ENCODE data around the gene UNC45B.
"Not testable (repeated sequence)": the region's sequence is repeated elsewhere in the genome, so short reads cannot be mapped to it uniquely, and the experiment has no call there.

Gene UNC45B

GRCh38 chr17:35213412-35213940 lies 65.9 kb downstream of the UNC45B start:
- Histone ChIP-seq H3K4me3 (ENCODE audit: insufficient read depth, low read depth, low read length) (no peak overlapping the region), H3K9me3 (ENCODE audit: control insufficient read depth, low read length) (no peaks in the 10 kb centered on the region), H3K27ac (ENCODE audit: insufficient read depth, low read depth, low read length, poor library complexity, severe bottlenecking) (no peak overlapping the region), H3K36me3 (ENCODE audit: control insufficient read depth, insufficient read depth, low read length) (no peaks in the 10 kb centered on the region), H3K4me1 (ENCODE audit: control insufficient read depth, insufficient read depth, low read length) (no peaks in the 10 kb centered on the region), H3K27me3 (ENCODE audit: control insufficient read depth, insufficient read depth, low read length, poor library complexity, severe bottlenecking) (peaks cover 3% of the 10 kb centered on the region)
- 87 to 92% methylated on average over 5 of the region's 5 CpGs for WGBS, 2 experiments

GRCh38 chr17:35214192-35214591 lies 66.6 kb downstream of the UNC45B start:
- H3K4me3 ChIP-seq (ENCODE audit: insufficient read depth, low read depth, low read length), result no peak overlapping the region
- no peaks in the 10 kb centered on the region for H3K4me1 ChIP-seq (ENCODE audit: control insufficient read depth, insufficient read depth, low read length)
- WGBS, 2 experiments, result 89 to 95% methylated on average over 3 of the region's 3 CpGs
- no peaks in the 10 kb centered on the region for H3K9me3 ChIP-seq (ENCODE audit: control insufficient read depth, low read length)
- H3K36me3 ChIP-seq (ENCODE audit: control insufficient read depth, insufficient read depth, low read length), result no peaks in the 10 kb centered on the region
- H3K27me3 ChIP-seq (ENCODE audit: control insufficient read depth, insufficient read depth, low read length, poor library complexity, severe bottlenecking), result peaks cover 3% of the 10 kb centered on the region
- no peak overlapping the region for H3K27ac ChIP-seq (ENCODE audit: insufficient read depth, low read depth, low read length, poor library complexity, severe bottlenecking)

- Histone ChIP-seq H3K4me1 (ENCODE audit: control insufficient read depth, insufficient read depth, low read length) (no peaks in the 10 kb centered on the region), H3K4me3 (ENCODE audit: insufficient read depth, low read depth, low read length) (no peak overlapping the region), H3K27me3 (ENCODE audit: control insufficient read depth, insufficient read depth, low read length, poor library complexity, severe bottlenecking) (peaks cover 3% of the 10 kb centered on the region), H3K36me3 (ENCODE audit: control insufficient read depth, insufficient read depth, low read length) (no peaks in the 10 kb centered on the region), H3K27ac (ENCODE audit: insufficient read depth, low read depth, low read length, poor library complexity, severe bottlenecking) (no peak overlapping the region), H3K9me3 (ENCODE audit: control insufficient read depth, low read length) (no peaks in the 10 kb centered on the region)
- WGBS, 2 experiments, result 87 to 90% methylated on average over 5 of the region's 5 CpGs
Observed at GRCh38 chr17:35214631-35215273, 67.1 kb downstream of the UNC45B start.

- Histone ChIP-seq H3K27ac (ENCODE audit: insufficient read depth, low read depth, low read length, poor library complexity, severe bottlenecking) (no peak overlapping the region), H3K4me1 (ENCODE audit: control insufficient read depth, insufficient read depth, low read length) (no peaks in the 10 kb centered on the region), H3K27me3 (ENCODE audit: control insufficient read depth, insufficient read depth, low read length, poor library complexity, severe bottlenecking) (no peaks in the 10 kb centered on the region), H3K4me3 (ENCODE audit: insufficient read depth, low read depth, low read length) (no peak overlapping the region), H3K9me3 (ENCODE audit: control insufficient read depth, low read length) (no peaks in the 10 kb centered on the region), H3K36me3 (ENCODE audit: control insufficient read depth, insufficient read depth, low read length) (no peaks in the 10 kb centered on the region)
- WGBS, 2 experiments, result 82 to 85% methylated on average over 5 of the region's 5 CpGs
Observed at GRCh38 chr17:35217107-35217506, 69.5 kb downstream of the UNC45B start.

- no peak overlapping the region for H3K4me3 ChIP-seq (ENCODE audit: insufficient read depth, low read depth, low read length)
- H3K4me1 ChIP-seq (ENCODE audit: control insufficient read depth, insufficient read depth, low read length), result no peaks in the 10 kb centered on the region
- H3K27me3 ChIP-seq (ENCODE audit: control insufficient read depth, insufficient read depth, low read length, poor library complexity, severe bottlenecking), result no peaks in the 10 kb centered on the region
- no peaks in the 10 kb centered on the region for H3K9me3 ChIP-seq (ENCODE audit: control insufficient read depth, low read length)
- no peak overlapping the region for H3K27ac ChIP-seq (ENCODE audit: insufficient read depth, low read depth, low read length, poor library complexity, severe bottlenecking)
- H3K36me3 ChIP-seq (ENCODE audit: control insufficient read depth, insufficient read depth, low read length), result no peaks in the 10 kb centered on the region
- 87 to 100% methylated on average over 1 to 2 of the region's 2 CpGs for WGBS, 2 experiments
Observed at GRCh38 chr17:35218915-35219314, 71.3 kb downstream of the UNC45B start.

- WGBS, 2 experiments, result 94 to 98% methylated on average over 2 of the region's 2 CpGs
- no peaks in the 10 kb centered on the region for H3K36me3 ChIP-seq (ENCODE audit: control insufficient read depth, insufficient read depth, low read length)
Observed at GRCh38 chr17:35222452-35222851, 74.8 kb downstream of the UNC45B start.

GRCh38 chr17:35224436-35224835 lies 76.8 kb downstream of the UNC45B start:
- Histone ChIP-seq H3K4me1 (ENCODE audit: control insufficient read depth, insufficient read depth, low read length) (no peaks in the 10 kb centered on the region), H3K36me3 (ENCODE audit: control insufficient read depth, insufficient read depth, low read length) (no peaks in the 10 kb centered on the region), H3K9me3 (ENCODE audit: control insufficient read depth, low read length) (no peaks in the 10 kb centered on the region), H3K27ac (ENCODE audit: insufficient read depth, low read depth, low read length, poor library complexity, severe bottlenecking) (no peak overlapping the region), H3K4me3 (ENCODE audit: insufficient read depth, low read depth, low read length) (no peak overlapping the region), H3K27me3 (ENCODE audit: control insufficient read depth, insufficient read depth, low read length, poor library complexity, severe bottlenecking) (no peaks in the 10 kb centered on the region)
- WGBS, 2 experiments, result 88 to 92% methylated on average over 1 of the region's 1 CpG

More at GRCh38 chr17:35222452-35222851, 74.8 kb downstream of the UNC45B start:
- Histone ChIP-seq H3K9me3 (ENCODE audit: control insufficient read depth, low read length) (no peaks in the 10 kb centered on the region), H3K27me3 (ENCODE audit: control insufficient read depth, insufficient read depth, low read length, poor library complexity, severe bottlenecking) (no peaks in the 10 kb centered on the region), H3K4me1 (ENCODE audit: control insufficient read depth, insufficient read depth, low read length) (no peaks in the 10 kb centered on the region), H3K27ac (ENCODE audit: insufficient read depth, low read depth, low read length, poor library complexity, severe bottlenecking) (no peak overlapping the region), H3K4me3 (ENCODE audit: insufficient read depth, low read depth, low read length) (no peak overlapping the region)

- no peaks in the 10 kb centered on the region for H3K36me3 ChIP-seq (ENCODE audit: control insufficient read depth, insufficient read depth, low read length)
- no peaks in the 10 kb centered on the region for H3K4me1 ChIP-seq (ENCODE audit: control insufficient read depth, insufficient read depth, low read length)
- no peak overlapping the region for H3K27ac ChIP-seq (ENCODE audit: insufficient read depth, low read depth, low read length, poor library complexity, severe bottlenecking)
- H3K4me3 ChIP-seq (ENCODE audit: insufficient read depth, low read depth, low read length), result no peak overlapping the region
- H3K27me3 ChIP-seq (ENCODE audit: control insufficient read depth, insufficient read depth, low read length, poor library complexity, severe bottlenecking), result no peaks in the 10 kb centered on the region
- WGBS, 2 experiments, result 98 to 99% methylated on average over 2 of the region's 2 CpGs
- no peaks in the 10 kb centered on the region for H3K9me3 ChIP-seq (ENCODE audit: control insufficient read depth, low read length)
Observed at GRCh38 chr17:35227546-35227945, 79.9 kb downstream of the UNC45B start.

GRCh38 chr17:35229638-35230037 lies 82.0 kb downstream of the UNC45B start:
- Histone ChIP-seq H3K36me3 (ENCODE audit: control insufficient read depth, insufficient read depth, low read length) (no peaks in the 10 kb centered on the region), H3K27ac (ENCODE audit: insufficient read depth, low read depth, low read length, poor library complexity, severe bottlenecking) (no peak overlapping the region), H3K4me3 (ENCODE audit: insufficient read depth, low read depth, low read length) (no peak overlapping the region), H3K4me1 (ENCODE audit: control insufficient read depth, insufficient read depth, low read length) (no peaks in the 10 kb centered on the region), H3K9me3 (ENCODE audit: control insufficient read depth, low read length) (no peaks in the 10 kb centered on the region), H3K27me3 (ENCODE audit: control insufficient read depth, insufficient read depth, low read length, poor library complexity, severe bottlenecking) (no peaks in the 10 kb centered on the region)
- 81% methylated on average over 1 of the region's 1 CpG; no CpG with 5 or more reads in 1 of the 2 experiments for WGBS, 2 experiments

GRCh38 chr17:35234315-35234714 lies 86.7 kb downstream of the UNC45B start:
- not testable (repeated sequence) for H3K4me3 ChIP-seq (ENCODE audit: insufficient read depth, low read depth, low read length); H3K36me3 ChIP-seq (ENCODE audit: control insufficient read depth, insufficient read depth, low read length); H3K4me1 ChIP-seq (ENCODE audit: control insufficient read depth, insufficient read depth, low read length); H3K27me3 ChIP-seq (ENCODE audit: control insufficient read depth, insufficient read depth, low read length, poor library complexity, severe bottlenecking); H3K27ac ChIP-seq (ENCODE audit: insufficient read depth, low read depth, low read length, poor library complexity, severe bottlenecking); H3K9me3 ChIP-seq (ENCODE audit: control insufficient read depth, low read length)
- 81 to 87% methylated on average over 4 of the region's 4 CpGs for WGBS, 2 experiments

Data from ectodermal cell (in vitro differentiated cells).